ENCODE results near the gene EMP2.

EMP2 gene

GRCh38 chr16:10611825-10612342 lies 31.5 kb upstream of the EMP2 start:
- no peak overlapping the region for H3K4me3 ChIP-seq (ENCODE audit: low read depth, low read length)
- DNase-seq (ENCODE audit: low read depth), result no peak

GRCh38 chr16:10610499-10611184 lies 30.2 kb upstream of the EMP2 start:
- no peak for DNase-seq (ENCODE audit: low read depth)
- no peak overlapping the region for H3K4me3 ChIP-seq (ENCODE audit: low read depth, low read length)

- H3K4me3 ChIP-seq (ENCODE audit: low read depth, low read length), result no peak overlapping the region
- DNase-seq (ENCODE audit: low read depth), result peak; percentile 72
Observed at GRCh38 chr16:10609402-10609774, 29.0 kb upstream of the EMP2 start.

- peak; percentile 29 for DNase-seq (ENCODE audit: low read depth)
- H3K4me3 ChIP-seq (ENCODE audit: low read depth, low read length), result no peak overlapping the region
Observed at GRCh38 chr16:10608687-10609401, 28.4 kb upstream of the EMP2 start.

- DNase-seq (ENCODE audit: low read depth), result no peak
- H3K4me3 ChIP-seq (ENCODE audit: low read depth, low read length), result no peak overlapping the region
Observed at GRCh38 chr16:10607157-10607556, 26.8 kb upstream of the EMP2 start.

GRCh38 chr16:10606607-10607006 lies 26.2 kb upstream of the EMP2 start:
- DNase-seq (ENCODE audit: low read depth), result no peak

GRCh38 chr16:10605636-10606035 lies 25.2 kb upstream of the EMP2 start:
- H3K4me3 ChIP-seq (ENCODE audit: low read depth, low read length), result no peak overlapping the region
- DNase-seq (ENCODE audit: low read depth), result no peak

More at GRCh38 chr16:10606607-10607006, 26.2 kb upstream of the EMP2 start:
- H3K4me3 ChIP-seq (ENCODE audit: low read depth, low read length), result no peak overlapping the region

GRCh38 chr16:10601444-10602408 lies 21.3 kb upstream of the EMP2 start:
- no peak overlapping the region for H3K4me3 ChIP-seq (ENCODE audit: low read depth, low read length)
- no peak for DNase-seq (ENCODE audit: low read depth)

- DNase-seq (ENCODE audit: low read depth), result peak; percentile 25
- no peak overlapping the region for H3K4me3 ChIP-seq (ENCODE audit: low read depth, low read length)
Observed at GRCh38 chr16:10600782-10601443, 20.5 kb upstream of the EMP2 start.

GRCh38 chr16:10599626-10600025 lies 19.2 kb upstream of the EMP2 start:
- no peak for DNase-seq (ENCODE audit: low read depth)

GRCh38 chr16:10598157-10598556 lies 17.8 kb upstream of the EMP2 start:
- no peak for DNase-seq (ENCODE audit: low read depth)
- no peak overlapping the region for H3K4me3 ChIP-seq (ENCODE audit: low read depth, low read length)

More at GRCh38 chr16:10599626-10600025, 19.2 kb upstream of the EMP2 start:
- H3K4me3 ChIP-seq (ENCODE audit: low read depth, low read length), result no peak overlapping the region

- no peak for DNase-seq (ENCODE audit: low read depth)
- H3K4me3 ChIP-seq (ENCODE audit: low read depth, low read length), result no peak overlapping the region
Observed at GRCh38 chr16:10597187-10597601, 16.8 kb upstream of the EMP2 start.

- no peak overlapping the region for H3K4me3 ChIP-seq (ENCODE audit: low read depth, low read length)
- DNase-seq (ENCODE audit: low read depth), result no peak
Observed at GRCh38 chr16:10594312-10594950, 14.0 kb upstream of the EMP2 start.

GRCh38 chr16:10592611-10593010 lies 12.2 kb upstream of the EMP2 start:
- no peak overlapping the region for H3K4me3 ChIP-seq (ENCODE audit: low read depth, low read length)
- DNase-seq (ENCODE audit: low read depth), result no peak

GRCh38 chr16:10590342-10590741 lies 9.9 kb upstream of the EMP2 start:
- no peak for DNase-seq (ENCODE audit: low read depth)
- no peak overlapping the region for H3K4me3 ChIP-seq (ENCODE audit: low read depth, low read length)

GRCh38 chr16:10589109-10589508 lies 8.7 kb upstream of the EMP2 start:
- no peak overlapping the region for H3K4me3 ChIP-seq (ENCODE audit: low read depth, low read length)
- DNase-seq (ENCODE audit: low read depth), result no peak

GRCh38 chr16:10587622-10588021 lies 7.2 kb upstream of the EMP2 start:
- no peak for DNase-seq (ENCODE audit: low read depth)
- no peak overlapping the region for H3K4me3 ChIP-seq (ENCODE audit: low read depth, low read length)

GRCh38 chr16:10584981-10585438 lies 4.6 kb upstream of the EMP2 start:
- DNase-seq (ENCODE audit: low read depth), result no peak

GRCh38 chr16:10583269-10583668 lies 2.9 kb upstream of the EMP2 start:
- no peak overlapping the region for H3K4me3 ChIP-seq (ENCODE audit: low read depth, low read length)
- DNase-seq (ENCODE audit: low read depth), result no peak

More at GRCh38 chr16:10584981-10585438, 4.6 kb upstream of the EMP2 start:
- H3K4me3 ChIP-seq (ENCODE audit: low read depth, low read length), result no peak overlapping the region
